ENCODE results near the gene WDR46. TPM values are rescaled to one million over a fixed set of nuclear protein-coding genes. Genes with fewer than 3 reads are reported as not detected.

The WDR46 gene
- total RNA-seq, 4 donors from 2014 or later, result 30.5 to 42.6 (median 35.7) TPM

GRCh38 chr6:33280539-33280938, 8.5 kb downstream of the WDR46 start:
- no peak for TF ChIP-seq CTCF (IDR thresholded peaks at IDR 0.05)
- no peak for TF ChIP-seq EP300 (IDR thresholded peaks at IDR 0.05)
- TF ChIP-seq POLR2A (IDR thresholded peaks at IDR 0.05; ENCODE audit: low read depth), result no peak
- TF ChIP-seq POLR2AphosphoS5 (IDR thresholded peaks at IDR 0.05), result no peak
- intact Hi-C loops (cut with DNase I), result no loop called here
- no peak overlapping the region for H3K4me3 ChIP-seq
- H3K27me3 ChIP-seq, result no peaks in the 10 kb centered on the region
- no peaks in the 10 kb centered on the region for H3K9me3 ChIP-seq
- H3K27ac ChIP-seq (replicated peaks in 1 of 4), result no peak overlapping the region
- 79% methylated on average over 6 of the region's 6 CpGs for WGBS
- peaks cover 21 to 85% (median 75%) of the 10 kb centered on the region in 4 donors for H3K36me3 ChIP-seq
- H3K4me1 ChIP-seq, result peaks cover 24 to 38% (median 34%) of the 10 kb centered on the region in 4 donors
- no peak for DNase-seq (ENCODE audit: extremely low spot score)

DNA sequence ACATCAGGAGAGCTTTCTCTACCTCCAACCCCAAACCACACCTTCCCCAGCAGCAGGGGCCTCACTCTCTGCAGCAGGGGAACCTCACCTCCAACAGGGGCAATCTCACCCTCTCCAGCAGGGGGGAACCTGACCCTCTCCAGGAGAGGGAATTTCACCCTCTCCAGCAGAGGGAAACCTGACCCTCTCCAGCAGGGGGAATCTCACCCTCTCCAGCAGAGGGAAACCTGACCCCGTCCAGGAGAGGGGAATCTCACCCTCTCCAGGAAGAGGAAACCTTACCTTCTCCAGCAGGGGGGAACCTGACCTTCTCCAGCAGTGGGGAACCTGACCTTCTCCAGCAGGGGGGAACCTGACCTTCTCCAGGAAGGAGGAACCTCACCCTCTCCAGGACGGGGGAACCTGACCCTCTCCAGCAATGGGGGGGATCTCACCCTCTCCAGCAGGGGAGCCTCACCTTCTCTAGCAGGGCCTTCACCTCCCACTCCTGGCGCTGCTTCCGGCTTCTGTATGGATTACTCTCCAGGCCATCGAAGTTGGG, 9.0 kb downstream of the WDR46 start:
- Histone ChIP-seq H3K4me1 (peaks cover 28 to 43% (median 39%) of the 10 kb centered on the region in 4 donors), H3K27me3 (no peaks in the 10 kb centered on the region), H3K9me3 (no peaks in the 10 kb centered on the region), H3K36me3 (peaks cover 25 to 85% (median 76%) of the 10 kb centered on the region in 4 donors), H3K27ac (replicated peaks in 1 of 4) (no peak overlapping the region), H3K4me3 (no peak overlapping the region)
- DNase-seq (ENCODE audit: extremely low spot score), result no peak
- intact Hi-C loops (cut with DNase I), result no loop called here
- WGBS, result 62% methylated on average over 5 of the region's 5 CpGs
- TF ChIP-seq CTCF (IDR thresholded peaks at IDR 0.05), result peak; percentile 11 to 40 (median 17)
- TF ChIP-seq POLR2A (IDR thresholded peaks at IDR 0.05; ENCODE audit: low read depth), result no peak

DNA sequence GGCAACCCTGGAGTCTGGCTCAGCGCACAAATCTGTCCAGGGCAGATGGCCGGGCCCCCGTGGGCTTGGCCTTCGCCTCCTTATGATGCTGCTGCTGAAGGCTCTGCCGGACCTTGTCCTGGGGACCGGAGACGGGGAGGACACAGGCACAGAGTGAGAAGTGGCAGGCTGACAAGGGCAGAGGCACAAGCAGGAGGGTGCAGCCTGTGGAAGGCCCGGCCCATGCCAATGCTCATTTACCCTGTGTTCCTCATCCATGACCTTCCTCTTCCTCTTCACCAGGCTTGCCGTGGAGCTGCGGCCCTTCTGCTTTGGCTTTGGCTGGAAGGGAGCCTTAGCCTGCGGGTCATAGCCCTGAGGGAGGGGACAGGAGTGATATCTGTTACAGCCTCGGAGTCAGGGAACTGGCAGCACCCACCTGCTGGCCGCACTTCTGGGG, 9.8 kb downstream of the WDR46 start:
- Histone ChIP-seq H3K27ac (replicated peaks in 1 of 4) (no peak overlapping the region), H3K36me3 (peaks cover 26 to 86% (median 76%) of the 10 kb centered on the region in 4 donors), H3K4me1 (peaks cover 33 to 51% (median 47%) of the 10 kb centered on the region in 4 donors), H3K4me3 (no peak overlapping the region), H3K9me3 (no peaks in the 10 kb centered on the region), H3K27me3 (no peaks in the 10 kb centered on the region)
- 82% methylated on average over 3 of the region's 13 CpGs for whole genome bisulfite sequencing
- TF ChIP-seq EP300 (IDR thresholded peaks at IDR 0.05) (no peak), POLR2A (IDR thresholded peaks at IDR 0.05; ENCODE audit: low read depth) (no peak), POLR2AphosphoS5 (IDR thresholded peaks at IDR 0.05) (no peak), CTCF (IDR thresholded peaks at IDR 0.05) (no peak)
- DNase-seq (ENCODE audit: extremely low spot score), result no peak
- intact Hi-C loops (cut with DNase I), result no loop called here

DNA sequence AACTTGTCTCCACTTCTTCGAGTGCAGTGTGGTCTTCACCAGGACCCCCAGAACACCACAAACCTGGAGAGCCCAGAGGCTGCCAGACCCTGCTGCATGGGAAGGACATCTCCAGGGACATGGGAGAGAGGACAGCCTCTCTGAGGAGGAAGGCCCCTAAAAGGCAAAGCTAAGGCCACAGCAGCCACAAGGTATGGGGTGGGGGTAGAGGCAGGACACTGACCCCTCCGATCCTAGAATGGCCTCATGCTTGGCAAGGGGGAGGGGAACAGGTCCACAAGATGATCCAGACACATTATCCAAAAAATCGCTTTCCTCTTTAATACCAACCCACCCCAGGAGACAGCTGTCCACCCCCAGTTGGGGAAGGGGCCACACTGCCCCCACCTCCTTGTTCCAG, 10.2 kb downstream of the WDR46 start:
- TF ChIP-seq POLR2A (IDR thresholded peaks at IDR 0.05; ENCODE audit: low read depth), result no peak
- TF ChIP-seq POLR2AphosphoS5 (IDR thresholded peaks at IDR 0.05), result no peak
- TF ChIP-seq EP300 (IDR thresholded peaks at IDR 0.05), result no peak
- no peak for TF ChIP-seq CTCF (IDR thresholded peaks at IDR 0.05)
- intact Hi-C loops (cut with DNase I), result no loop called here
- H3K4me1 ChIP-seq, result peaks cover 38 to 56% (median 51%) of the 10 kb centered on the region in 4 donors
- H3K4me3 ChIP-seq, result no peak overlapping the region
- H3K27me3 ChIP-seq, result no peaks in the 10 kb centered on the region
- H3K27ac ChIP-seq (replicated peaks in 1 of 4), result peak overlapping the region in 2 of 4 donors; percentile 38 to 90
- peaks cover 29 to 86% (median 77%) of the 10 kb centered on the region in 4 donors for H3K36me3 ChIP-seq
- WGBS, result 100% methylated on average over 1 of the region's 3 CpGs
- no peaks in the 10 kb centered on the region for H3K9me3 ChIP-seq
- no peak for DNase-seq (ENCODE audit: extremely low spot score)

DNA sequence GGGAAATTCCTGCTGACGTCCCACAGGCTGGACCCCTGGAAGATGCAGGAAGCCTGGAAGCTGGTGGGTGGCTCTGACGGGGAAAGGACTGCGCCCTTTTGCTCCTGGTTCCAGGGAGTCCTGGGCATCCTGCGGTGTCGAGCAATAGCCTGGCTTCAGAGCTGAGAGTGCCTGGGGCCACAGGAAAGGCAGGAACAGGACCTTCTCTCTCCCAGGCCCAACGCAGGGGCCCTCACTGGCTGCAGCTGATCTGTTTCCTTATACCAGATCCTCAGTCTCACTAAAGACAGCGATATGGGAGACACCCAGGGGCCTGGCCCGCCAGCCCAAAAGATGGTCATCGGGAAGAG, 10.7 kb downstream of the WDR46 start:
- no peaks in the 10 kb centered on the region for H3K27me3 ChIP-seq
- TF ChIP-seq EP300 (IDR thresholded peaks at IDR 0.05) (no peak), POLR2AphosphoS5 (IDR thresholded peaks at IDR 0.05) (no peak), CTCF (IDR thresholded peaks at IDR 0.05) (no peak), POLR2A (IDR thresholded peaks at IDR 0.05; ENCODE audit: low read depth) (no peak)
- H3K36me3 ChIP-seq, result peaks cover 24 to 85% (median 75%) of the 10 kb centered on the region in 4 donors
- peaks cover 42 to 60% (median 56%) of the 10 kb centered on the region in 4 donors for H3K4me1 ChIP-seq
- WGBS, result 84% methylated on average over 5 of the region's 9 CpGs
- intact Hi-C loops (cut with DNase I), result no loop called here
- H3K4me3 ChIP-seq, result peak overlapping the region in 1 of 4 donors; percentile 79
- H3K9me3 ChIP-seq, result no peaks in the 10 kb centered on the region
- H3K27ac ChIP-seq (replicated peaks in 1 of 4), result peak overlapping the region in 3 of 4 donors; percentile 38 to 93 (median 90)
- no peak for DNase-seq (ENCODE audit: extremely low spot score)
